SK-N-SH (cell line): ENCODE data around the gene GRPEL2. TPM values are rescaled to one million over a fixed set of nuclear protein-coding genes. Genes with fewer than 3 reads are reported as not detected.

Experiments
- CTCF ChIA-PET: fragments of 300-600, 350-600 bp; formaldehyde crosslinking; extraction: SDS; loops from one replicate; lab custom pipeline; 2021; lab: Yijun Ruan, JAX
- POLR2A ChIA-PET: fragments of 350-600 bp; sonication (Branson Sonifier 250); formaldehyde crosslinking; extraction: SDS; loops from one replicate; lab custom pipeline; 2020; ENCODE audit warnings: antibody characterized with exemption, inconsistent platforms; lab: Yijun Ruan, JAX
- DNase-seq: peaks from one replicate; pipeline ENCODE4 v3.0.0; 2012
- H2AFZ ChIP-seq: fragments of 200-600 bp; sonication (generic); 2 replicates; pipeline ENCODE4 v1.8.1; 2016; ENCODE audit warnings: antibody characterized with exemption, mild to moderate bottlenecking, low read depth
- H3F3A ChIP-seq: fragments of 200-600 bp; sonication (generic); replicated peaks from 2 replicates; pipeline ENCODE3; 2016; ENCODE audit warnings: antibody characterized with exemption, mild to moderate bottlenecking; ENCODE audit not compliant: insufficient read depth
- H3K27ac ChIP-seq, 2 experiments: fragments of 200-500 bp in 1 of 2; fragments of 200-600 bp in 1 of 2; sonication (Bioruptor generic) in 1 of 2; sonication (generic), shearing (Covaris generic) in 1 of 2; 2 replicates each; pipeline versions ENCODE4 v1.5.1 to v1.6.1; 2014 to 2016; ENCODE audit warnings: low read depth in 2 of 2, inconsistent platforms in 1 of 2, low read length in 1 of 2, mild to moderate bottlenecking in 1 of 2, mixed read lengths in 1 of 2
- H3K27me3 ChIP-seq: fragments of 200-600 bp; sonication (generic), shearing (Covaris generic); 2 replicates; pipeline ENCODE4 v1.6.1; 2016; ENCODE audit warnings: mixed run types; ENCODE audit not compliant: insufficient read depth
- H3K36me3 ChIP-seq, 2 experiments: fragments of 200-500 bp in 1 of 2; fragments of 200-600 bp in 1 of 2; sonication (Bioruptor generic) in 1 of 2; sonication (generic) in 1 of 2; replicated peaks in 1 of 2; 2 replicates each; pipeline versions ENCODE3 to v1.5.1; 2014 to 2016; ENCODE audit warnings: low read length in 1 of 2, mild to moderate bottlenecking in 1 of 2; ENCODE audit not compliant: insufficient read depth in 2 of 2, control insufficient read depth in 1 of 2
- H3K4me1 ChIP-seq, 2 experiments: fragments of 200-500 bp in 1 of 2; fragments of 200-600 bp in 1 of 2; sonication (Bioruptor generic) in 1 of 2; sonication (generic), shearing (Covaris generic) in 1 of 2; 2 replicates each; pipeline versions ENCODE4 v1.5.1 to v1.6.1; 2014 to 2016; ENCODE audit warnings: low read depth in 1 of 2, low read length in 1 of 2, mixed run types in 1 of 2; ENCODE audit not compliant: insufficient read depth in 2 of 2, control insufficient read depth in 1 of 2
- H3K4me2 ChIP-seq: fragments of 200-600 bp; sonication (generic), shearing (Covaris generic); 2 replicates; pipeline ENCODE4 v1.6.1; 2017; ENCODE audit warnings: mixed run types
- H3K4me3 ChIP-seq, 2 experiments: fragments of 200-500 bp in 1 of 2; fragments of 200-600 bp in 1 of 2; sonication (Bioruptor generic) in 1 of 2; sonication (generic), shearing (Covaris generic) in 1 of 2; 2 replicates each; pipeline versions ENCODE4 v1.5.1 to v1.8.1; 2014 to 2016; ENCODE audit warnings: low read depth in 2 of 2, inconsistent platforms in 1 of 2, low read length in 1 of 2, mild to moderate bottlenecking in 1 of 2, mixed read lengths in 1 of 2, moderate library complexity in 1 of 2
- H3K79me2 ChIP-seq: fragments of 200-600 bp; sonication (generic); 2 replicates; pipeline ENCODE4 v1.8.1; 2017; ENCODE audit warnings: mild to moderate bottlenecking; ENCODE audit not compliant: insufficient read depth
- H3K9ac ChIP-seq: fragments of 200-600 bp; sonication (generic); 2 replicates; pipeline ENCODE4 v1.6.1; 2017; ENCODE audit warnings: mixed run types
- H3K9me2 ChIP-seq: fragments of 200-600 bp; sonication (generic); 2 replicates; pipeline ENCODE4 v1.6.1; 2017; ENCODE audit warnings: mixed run types
- H3K9me3 ChIP-seq: fragments of 200-600 bp; sonication (generic); 2 replicates; pipeline ENCODE4 v1.6.1; 2017; ENCODE audit warnings: mixed run types, mild to moderate bottlenecking, moderate library complexity
- H4K20me1 ChIP-seq: fragments of 200-600 bp; sonication (generic); 2 replicates; pipeline ENCODE4 v1.6.1; 2017; ENCODE audit warnings: mild to moderate bottlenecking, mixed run types; ENCODE audit not compliant: insufficient read depth
- CHD2 ChIP-seq: fragments of 150-350 bp; IDR thresholded peaks from 2 replicates; pipeline ENCODE4 v1.6.1; 2018; ENCODE audit warnings: low read length; ENCODE audit not compliant: partially characterized antibody
- ELF1 ChIP-seq: IDR thresholded peaks from 2 replicates; pipeline ENCODE4 v1.4.0; 2012
- EP300 ChIP-seq, 2 experiments: IDR thresholded peaks; 2 replicates each; pipeline versions ENCODE4 v1.4.0 to v1.6.1; 2012; ENCODE audit warnings: borderline replicate concordance in 1 of 2, low read depth in 1 of 2, low read length in 1 of 2
- EZH2phosphoT487 ChIP-seq: fragments of 200-600 bp; sonication (generic); IDR thresholded peaks from 2 replicates; pipeline ENCODE4 v1.6.1; 2017; ENCODE audit warnings: low read depth, mixed run types, mild to moderate bottlenecking, antibody characterized with exemption, moderate library complexity, borderline replicate concordance
- FOXJ3 ChIP-seq: sonication (generic); formaldehyde crosslinking; IDR thresholded peaks from 2 replicates; pipeline ENCODE4 v1.5.1; 2020; ENCODE audit warnings: mild to moderate bottlenecking, missing genetic modification reagents
- FOXM1 ChIP-seq: IDR thresholded peaks from 2 replicates; pipeline ENCODE4 v1.4.0; 2012; ENCODE audit warnings: low read depth, mild to moderate bottlenecking
- IRF3 ChIP-seq: fragments of 150-350 bp; IDR thresholded peaks from 2 replicates; pipeline ENCODE4 v1.6.1; 2016; ENCODE audit warnings: mild to moderate bottlenecking, low read depth, low read length
- MAX ChIP-seq: IDR thresholded peaks from 2 replicates; pipeline ENCODE4 v1.4.0; 2012; ENCODE audit warnings: low read depth
- MEF2A ChIP-seq: IDR thresholded peaks from 2 replicates; pipeline ENCODE4 v1.4.0; 2012; ENCODE audit warnings: low read depth, borderline replicate concordance
- NFIC ChIP-seq: IDR thresholded peaks from 2 replicates; pipeline ENCODE4 v1.4.0; 2012; ENCODE audit warnings: borderline replicate concordance
- NRF1 ChIP-seq: IDR thresholded peaks from 2 replicates; pipeline ENCODE4 v1.6.1; 2012; ENCODE audit warnings: low read depth, mild to moderate bottlenecking, low read length
- RAD21 ChIP-seq: IDR thresholded peaks from 2 replicates; pipeline ENCODE4 v1.6.1; 2012; ENCODE audit warnings: mild to moderate bottlenecking, low read length
- RCOR1 ChIP-seq: fragments of 150-350 bp; IDR thresholded peaks from 2 replicates; pipeline ENCODE4 v1.6.1; 2017; ENCODE audit warnings: antibody characterized with exemption, low read length
- RFX5 ChIP-seq: IDR thresholded peaks from 2 replicates; pipeline ENCODE4 v1.6.1; 2012; ENCODE audit warnings: mild to moderate bottlenecking, improper control_type of control experiment, low read length
- RXRA ChIP-seq: IDR thresholded peaks from 2 replicates; pipeline ENCODE4 v1.4.0; 2012; ENCODE audit warnings: low read depth, mild to moderate bottlenecking, borderline replicate concordance
- SIN3A ChIP-seq: IDR thresholded peaks from 2 replicates; pipeline ENCODE4 v1.6.1; 2012; ENCODE audit warnings: low read depth, mild to moderate bottlenecking, low read length, moderate library complexity, borderline replicate concordance
- SMC3 ChIP-seq: IDR thresholded peaks from 2 replicates; pipeline ENCODE4 v1.6.1; 2012; ENCODE audit warnings: low read depth, low read length, improper control_type of control experiment
- TAF1 ChIP-seq: IDR thresholded peaks from 2 replicates; pipeline ENCODE4 v1.6.1; 2012; ENCODE audit warnings: low read depth, mild to moderate bottlenecking, low read length, moderate library complexity, borderline replicate concordance
- TCF12 ChIP-seq: IDR thresholded peaks from 2 replicates; pipeline ENCODE4 v1.4.0; 2012
- TEAD4 ChIP-seq: IDR thresholded peaks from 2 replicates; pipeline ENCODE4 v1.4.0; 2012; ENCODE audit warnings: mild to moderate bottlenecking, borderline replicate concordance; ENCODE audit not compliant: insufficient read depth
- USF1 ChIP-seq: IDR thresholded peaks from 2 replicates; pipeline ENCODE4 v1.4.0; 2012; ENCODE audit warnings: low read depth, borderline replicate concordance
- YY1 ChIP-seq: IDR thresholded peaks from 2 replicates; pipeline ENCODE4 v1.4.0; 2012; ENCODE audit warnings: low read depth, mild to moderate bottlenecking
- WGBS: methylation state at CpG from one replicate; pipeline ENCODE4 v1.1.6; 2017; ENCODE audit warnings: low lambda C conversion rate; 5-methylcytosine and 5-hydroxymethylcytosine counted together
- polyA plus RNA-seq, 3 experiments: library from polyadenylated mRNA; depleted of rRNA; stranded (reverse); fragments of >200 nt; gene quantifications; 2 replicates each; pipeline ENCODE4 v1.2.3, GENCODE V29; 2012
- TF ChIP-seq, protein P1 (sequence below): fragments of 200-600 bp; sonication (generic); IDR thresholded peaks from 2 replicates; pipeline ENCODE4 v1.6.1; 2017; ENCODE audit warnings: antibody characterized with exemption, mild to moderate bottlenecking, moderate library complexity
- TF ChIP-seq, protein P2 (sequence below): fragments of 150-350 bp; IDR thresholded peaks from 2 replicates; pipeline ENCODE4 v1.6.1; 2017; ENCODE audit warnings: antibody characterized with exemption, low read length, low read depth, borderline replicate concordance
- TF ChIP-seq, protein P3 (sequence below): IDR thresholded peaks from 2 replicates; pipeline ENCODE4 v1.4.0; 2012; ENCODE audit warnings: low read depth, borderline replicate concordance

Gene GRPEL2
- polyA plus RNA-seq, 1 of the 3 experiments (the other 2 are of a cell fraction), result 4.6 TPM

- Histone ChIP-seq H3K9me2 (no peaks in the 10 kb centered on the region), H3K4me2 (peak within 1 kb of the TSS; percentile 90), H3F3A (peaks cover 25% of the 10 kb centered on the region), H3K9ac (peak within 1 kb of the TSS; percentile 72), H3K27ac (peak within 1 kb of the TSS in 1 of 2 experiments; percentile 84; a peak in 2 of 4 replicates), H2AFZ (peak within 1 kb of the TSS; percentile 85), H3K79me2 (peaks cover 2% of the 10 kb centered on the region; the same call in 1 of the 2 replicates), H3K36me3 (peaks cover 24 to 32% of the 10 kb centered on the region in 2 experiments), H3K9me3 (no peaks in the 10 kb centered on the region), H3K4me1 (peaks cover 0 to 12% of the 10 kb centered on the region in 2 experiments; a peak in 1 of 4 replicates), H4K20me1 (no peaks in the 10 kb centered on the region), H3K4me3 (peak within 1 kb of the TSS; percentile 62 to 85), H3K27me3 (no peaks in the 10 kb centered on the region)
- POLR2A ChIA-PET, result interaction anchor here (0.8 to 4.1 kb wide), 9 partner anchors 10 to 194 kb away, joined by 3 to 38 read pairs (median 3); partner anchors contain the start of gene GRPEL2
- CTCF ChIA-PET, result interaction anchor here (0.9 to 41.4 kb wide), 12 partner anchors 8 to 207 kb away, joined by 3 to 1751 read pairs (median 6); partner anchors contain the start of genes CSNK1A1 and GRPEL2
- DNase-seq, result peak; percentile 98
- 3% methylated on average over 28 of the region's 61 CpGs for WGBS
- TF ChIP-seq, protein P1, sequence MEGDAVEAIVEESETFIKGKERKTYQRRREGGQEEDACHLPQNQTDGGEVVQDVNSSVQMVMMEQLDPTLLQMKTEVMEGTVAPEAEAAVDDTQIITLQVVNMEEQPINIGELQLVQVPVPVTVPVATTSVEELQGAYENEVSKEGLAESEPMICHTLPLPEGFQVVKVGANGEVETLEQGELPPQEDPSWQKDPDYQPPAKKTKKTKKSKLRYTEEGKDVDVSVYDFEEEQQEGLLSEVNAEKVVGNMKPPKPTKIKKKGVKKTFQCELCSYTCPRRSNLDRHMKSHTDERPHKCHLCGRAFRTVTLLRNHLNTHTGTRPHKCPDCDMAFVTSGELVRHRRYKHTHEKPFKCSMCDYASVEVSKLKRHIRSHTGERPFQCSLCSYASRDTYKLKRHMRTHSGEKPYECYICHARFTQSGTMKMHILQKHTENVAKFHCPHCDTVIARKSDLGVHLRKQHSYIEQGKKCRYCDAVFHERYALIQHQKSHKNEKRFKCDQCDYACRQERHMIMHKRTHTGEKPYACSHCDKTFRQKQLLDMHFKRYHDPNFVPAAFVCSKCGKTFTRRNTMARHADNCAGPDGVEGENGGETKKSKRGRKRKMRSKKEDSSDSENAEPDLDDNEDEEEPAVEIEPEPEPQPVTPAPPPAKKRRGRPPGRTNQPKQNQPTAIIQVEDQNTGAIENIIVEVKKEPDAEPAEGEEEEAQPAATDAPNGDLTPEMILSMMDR, result no peak
- TF ChIP-seq FOXJ3 (CRISPR knock-in tag) (no peak), RXRA (no peak), NRF1 (peak; percentile 42; the same call in 1 of the 2 replicates), NFIC (no peak), SMC3 (no peak), CHD2 (peak; percentile 68), EP300 (IDR thresholded peaks at IDR 0.05; ENCODE audit: borderline replicate concordance in 1 of 2, low read depth in 1 of 2, low read length in 1 of 2) (no peak), MAX (no peak), YY1 (peak; percentile 46; the same call in 1 of the 2 replicates), TAF1 (no peak), FOXM1 (no peak), RFX5 (no peak), MEF2A (no peak), SIN3A (no peak), IRF3 (peak; percentile 55; the same call in 1 of the 2 replicates), ELF1 (no peak), RAD21 (no peak), EZH2phosphoT487 (no peak), TCF12 (no peak), TEAD4 (no peak), USF1 (no peak), RCOR1 (no peak)
- TF ChIP-seq, protein P2, sequence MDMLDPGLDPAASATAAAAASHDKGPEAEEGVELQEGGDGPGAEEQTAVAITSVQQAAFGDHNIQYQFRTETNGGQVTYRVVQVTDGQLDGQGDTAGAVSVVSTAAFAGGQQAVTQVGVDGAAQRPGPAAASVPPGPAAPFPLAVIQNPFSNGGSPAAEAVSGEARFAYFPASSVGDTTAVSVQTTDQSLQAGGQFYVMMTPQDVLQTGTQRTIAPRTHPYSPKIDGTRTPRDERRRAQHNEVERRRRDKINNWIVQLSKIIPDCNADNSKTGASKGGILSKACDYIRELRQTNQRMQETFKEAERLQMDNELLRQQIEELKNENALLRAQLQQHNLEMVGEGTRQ, result no peak
- TF ChIP-seq, protein P3, sequence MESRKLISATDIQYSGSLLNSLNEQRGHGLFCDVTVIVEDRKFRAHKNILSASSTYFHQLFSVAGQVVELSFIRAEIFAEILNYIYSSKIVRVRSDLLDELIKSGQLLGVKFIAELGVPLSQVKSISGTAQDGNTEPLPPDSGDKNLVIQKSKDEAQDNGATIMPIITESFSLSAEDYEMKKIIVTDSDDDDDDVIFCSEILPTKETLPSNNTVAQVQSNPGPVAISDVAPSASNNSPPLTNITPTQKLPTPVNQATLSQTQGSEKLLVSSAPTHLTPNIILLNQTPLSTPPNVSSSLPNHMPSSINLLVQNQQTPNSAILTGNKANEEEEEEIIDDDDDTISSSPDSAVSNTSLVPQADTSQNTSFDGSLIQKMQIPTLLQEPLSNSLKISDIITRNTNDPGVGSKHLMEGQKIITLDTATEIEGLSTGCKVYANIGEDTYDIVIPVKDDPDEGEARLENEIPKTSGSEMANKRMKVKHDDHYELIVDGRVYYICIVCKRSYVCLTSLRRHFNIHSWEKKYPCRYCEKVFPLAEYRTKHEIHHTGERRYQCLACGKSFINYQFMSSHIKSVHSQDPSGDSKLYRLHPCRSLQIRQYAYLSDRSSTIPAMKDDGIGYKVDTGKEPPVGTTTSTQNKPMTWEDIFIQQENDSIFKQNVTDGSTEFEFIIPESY, result no peak
Measured at GRCh38 chr5:149357370-149358293, 12.3 kb downstream of the GRPEL2 start, which contains the start of gene PCYOX1L. Gene PCYOX1L, plus strand, starts transcription at chr5:149358046. Its CDS starts 23 bp downstream, at chr5:149358069.
